Measurements from ENCODE around the gene SMCP.
A peak's percentile ranks its signal among the peaks of the same experiment; 100 is the strongest.

SMCP gene

GRCh38 chr1:152907686-152908601, 29.8 kb downstream of the SMCP start, which contains the start of gene IVL:
Gene IVL, plus strand, starts transcription at chr1:152908546. Its CDS starts 1,252 bp downstream, at chr1:152909798.
- peak; percentile 8 for ATAC-seq
- no peak within 1 kb of the TSS for H3K27ac Mint-ChIP-seq
- H3K9me3 Mint-ChIP-seq = peaks cover 3% of the 10 kb centered on the region
- no peak for DNase-seq (ENCODE audit: low spot score in 2 of 2)
- no peak within 1 kb of the TSS for H3K4me3 Mint-ChIP-seq
- H3K4me1 Mint-ChIP-seq = peaks cover 4% of the 10 kb centered on the region
- no peaks in the 10 kb centered on the region for H3K36me3 Mint-ChIP-seq

- no peak for ATAC-seq
- DNase-seq (ENCODE audit: low spot score in 2 of 2) = no peak
- no peaks in the 10 kb centered on the region for H3K36me3 Mint-ChIP-seq
- H3K4me1 Mint-ChIP-seq = peaks cover 6% of the 10 kb centered on the region
- H3K9me3 Mint-ChIP-seq = peaks cover 3% of the 10 kb centered on the region
- no peak overlapping the region for H3K4me3 Mint-ChIP-seq
- H3K27ac Mint-ChIP-seq = no peak overlapping the region
These were observed 31.1 kb downstream of the SMCP start for GRCh38 chr1:152909206-152909605.

GRCh38 chr1:152912471-152912870, 34.3 kb downstream of the SMCP start:
- H3K36me3 Mint-ChIP-seq = no peaks in the 10 kb centered on the region
- no peak overlapping the region for H3K4me3 Mint-ChIP-seq
- H3K4me1 Mint-ChIP-seq = peaks cover 6% of the 10 kb centered on the region
- ATAC-seq (no peak), DNase-seq (ENCODE audit: low spot score in 2 of 2) (no peak)
- H3K9me3 Mint-ChIP-seq = peaks cover 3% of the 10 kb centered on the region
- H3K27ac Mint-ChIP-seq = no peak overlapping the region

- H3K36me3 Mint-ChIP-seq = no peaks in the 10 kb centered on the region
- peaks cover 3% of the 10 kb centered on the region for H3K9me3 Mint-ChIP-seq
- DNase-seq (ENCODE audit: low spot score in 2 of 2) (no peak), ATAC-seq (peak; percentile 64)
- no peak overlapping the region for H3K27ac Mint-ChIP-seq
- no peak overlapping the region for H3K4me3 Mint-ChIP-seq
- peaks cover 6% of the 10 kb centered on the region for H3K4me1 Mint-ChIP-seq
These were observed 34.8 kb downstream of the SMCP start for GRCh38 chr1:152912900-152913299.

- H3K36me3 Mint-ChIP-seq = no peaks in the 10 kb centered on the region
- ATAC-seq = no peak
- no peak for DNase-seq (ENCODE audit: low spot score in 2 of 2)
- H3K4me1 Mint-ChIP-seq = peaks cover 3% of the 10 kb centered on the region
- H3K4me3 Mint-ChIP-seq = no peak overlapping the region
- H3K9me3 Mint-ChIP-seq = no peaks in the 10 kb centered on the region
- no peak overlapping the region for H3K27ac Mint-ChIP-seq
These were observed 39.7 kb downstream of the SMCP start for GRCh38 chr1:152917794-152918193.

GRCh38 chr1:152919071-152919470, 40.9 kb downstream of the SMCP start:
- Mint-ChIP-seq H3K9me3 (no peaks in the 10 kb centered on the region), H3K4me3 (no peak overlapping the region), H3K36me3 (no peaks in the 10 kb centered on the region), H3K27ac (no peak overlapping the region), H3K4me1 (no peaks in the 10 kb centered on the region)
- no peak for ATAC-seq
- no peak for DNase-seq (ENCODE audit: low spot score in 2 of 2)

- peaks cover 3% of the 10 kb centered on the region for H3K9me3 Mint-ChIP-seq
- H3K36me3 Mint-ChIP-seq = no peaks in the 10 kb centered on the region
- ATAC-seq (no peak), DNase-seq (ENCODE audit: low spot score in 2 of 2) (no peak)
- H3K4me3 Mint-ChIP-seq = no peak overlapping the region
- no peak overlapping the region for H3K27ac Mint-ChIP-seq
- no peaks in the 10 kb centered on the region for H3K4me1 Mint-ChIP-seq
These were observed 46.1 kb downstream of the SMCP start for GRCh38 chr1:152924191-152924590.

- H3K27ac Mint-ChIP-seq = no peak overlapping the region
- H3K4me1 Mint-ChIP-seq = no peaks in the 10 kb centered on the region
- no peaks in the 10 kb centered on the region for H3K36me3 Mint-ChIP-seq
- ATAC-seq (no peak), DNase-seq (ENCODE audit: low spot score in 2 of 2) (no peak)
- no peak overlapping the region for H3K4me3 Mint-ChIP-seq
- peaks cover 3% of the 10 kb centered on the region for H3K9me3 Mint-ChIP-seq
These were observed 48.0 kb downstream of the SMCP start for GRCh38 chr1:152926091-152926490.

- ATAC-seq (no peak), DNase-seq (ENCODE audit: low spot score in 2 of 2) (no peak)
- no peak overlapping the region for H3K27ac Mint-ChIP-seq
- H3K4me3 Mint-ChIP-seq = no peak overlapping the region
- H3K4me1 Mint-ChIP-seq = no peaks in the 10 kb centered on the region
- no peaks in the 10 kb centered on the region for H3K36me3 Mint-ChIP-seq
- H3K9me3 Mint-ChIP-seq = peaks cover 3% of the 10 kb centered on the region
These were observed 50.5 kb downstream of the SMCP start for GRCh38 chr1:152928671-152929070.

- peaks cover 3% of the 10 kb centered on the region for H3K9me3 Mint-ChIP-seq
- no peaks in the 10 kb centered on the region for H3K36me3 Mint-ChIP-seq
- no peak overlapping the region for H3K27ac Mint-ChIP-seq
- ATAC-seq (no peak), DNase-seq (ENCODE audit: low spot score in 2 of 2) (no peak)
- H3K4me1 Mint-ChIP-seq = no peaks in the 10 kb centered on the region
- no peak overlapping the region for H3K4me3 Mint-ChIP-seq
These were observed 54.2 kb downstream of the SMCP start for GRCh38 chr1:152932170-152932811.

GRCh38 chr1:152933196-152933595, 55.1 kb downstream of the SMCP start:
- Mint-ChIP-seq H3K36me3 (no peaks in the 10 kb centered on the region), H3K4me1 (no peaks in the 10 kb centered on the region), H3K27ac (no peak overlapping the region), H3K4me3 (no peak overlapping the region), H3K9me3 (peaks cover 3% of the 10 kb centered on the region)
- DNase-seq (ENCODE audit: low spot score in 2 of 2) = no peak
- no peak for ATAC-seq
